Fibroblast of mammary gland (primary cell): ENCODE measurements around the gene KRT7.
A peak's percentile ranks its signal among the peaks of the same experiment; 100 is the strongest.

Experiments
- DNase-seq: peaks from one replicate; pipeline ENCODE4 v3.0.0-alpha.2; 2010; ENCODE audit warnings: low read depth
- H3K4me3 ChIP-seq: 2 replicates; pipeline ENCODE4 v1.5.1; 2011; ENCODE audit warnings: low read depth, mild to moderate bottlenecking, low read length, moderate library complexity; ENCODE audit not compliant: control insufficient read depth
- TF ChIP-seq, protein P1 (sequence below): conservative IDR thresholded peaks from 2 replicates; pipeline ENCODE4 v1.5.1; 2011; ENCODE audit warnings: low read depth, low read length, inconsistent platforms; ENCODE audit not compliant: control insufficient read depth, insufficient read depth

Gene KRT7

GRCh38 chr12:52204095-52204930, 28.7 kb upstream of the KRT7 start:
- TF ChIP-seq, protein P1, sequence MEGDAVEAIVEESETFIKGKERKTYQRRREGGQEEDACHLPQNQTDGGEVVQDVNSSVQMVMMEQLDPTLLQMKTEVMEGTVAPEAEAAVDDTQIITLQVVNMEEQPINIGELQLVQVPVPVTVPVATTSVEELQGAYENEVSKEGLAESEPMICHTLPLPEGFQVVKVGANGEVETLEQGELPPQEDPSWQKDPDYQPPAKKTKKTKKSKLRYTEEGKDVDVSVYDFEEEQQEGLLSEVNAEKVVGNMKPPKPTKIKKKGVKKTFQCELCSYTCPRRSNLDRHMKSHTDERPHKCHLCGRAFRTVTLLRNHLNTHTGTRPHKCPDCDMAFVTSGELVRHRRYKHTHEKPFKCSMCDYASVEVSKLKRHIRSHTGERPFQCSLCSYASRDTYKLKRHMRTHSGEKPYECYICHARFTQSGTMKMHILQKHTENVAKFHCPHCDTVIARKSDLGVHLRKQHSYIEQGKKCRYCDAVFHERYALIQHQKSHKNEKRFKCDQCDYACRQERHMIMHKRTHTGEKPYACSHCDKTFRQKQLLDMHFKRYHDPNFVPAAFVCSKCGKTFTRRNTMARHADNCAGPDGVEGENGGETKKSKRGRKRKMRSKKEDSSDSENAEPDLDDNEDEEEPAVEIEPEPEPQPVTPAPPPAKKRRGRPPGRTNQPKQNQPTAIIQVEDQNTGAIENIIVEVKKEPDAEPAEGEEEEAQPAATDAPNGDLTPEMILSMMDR, result no peak
- peak; percentile 51 for DNase-seq
- H3K4me3 ChIP-seq, result no peak overlapping the region

- TF ChIP-seq, protein P1, result no peak
Observed at GRCh38 chr12:52204931-52205505, 28.0 kb upstream of the KRT7 start.

GRCh38 chr12:52205612-52206303, 27.3 kb upstream of the KRT7 start:
- no peak overlapping the region for H3K4me3 ChIP-seq
- DNase-seq, result no peak
- TF ChIP-seq, protein P1, result no peak

More at GRCh38 chr12:52204931-52205505, 28.0 kb upstream of the KRT7 start:
- no peak for DNase-seq
- no peak overlapping the region for H3K4me3 ChIP-seq

GRCh38 chr12:52206304-52207040, 26.6 kb upstream of the KRT7 start:
- no peak for DNase-seq
- H3K4me3 ChIP-seq, result no peak overlapping the region
- TF ChIP-seq, protein P1, result no peak

GRCh38 chr12:52207106-52207505, 25.9 kb upstream of the KRT7 start:
- TF ChIP-seq, protein P1, result no peak
- DNase-seq, result no peak
- no peak overlapping the region for H3K4me3 ChIP-seq

GRCh38 chr12:52207895-52208294, 25.1 kb upstream of the KRT7 start:
- DNase-seq, result peak; percentile 88
- no peak overlapping the region for H3K4me3 ChIP-seq
- TF ChIP-seq, protein P1, result no peak
